Muscle layer of duodenum (tissue), 2 donors: ENCODE measurements around the gene ZNF552.
"Not testable (repeated sequence)": the region's sequence is repeated elsewhere in the genome, so short reads cannot be mapped to it uniquely, and the experiment has no call there.

Source experiments
- H3K27ac ChIP-seq: one replicate; pipeline ENCODE4 v1.7.0; 2013; ENCODE audit warnings: mild to moderate bottlenecking, low read length
- H3K27me3 ChIP-seq: one replicate; pipeline ENCODE4 v1.7.0; 2013; ENCODE audit warnings: low read depth, mild to moderate bottlenecking, control low read depth, low read length
- H3K36me3 ChIP-seq, 2 donors: one replicate each; pipeline ENCODE4 v1.7.0; 2013; ENCODE audit warnings: low read length in 2 of 2, control low read depth in 1 of 2, mild to moderate bottlenecking in 1 of 2; ENCODE audit not compliant: insufficient read depth in 2 of 2, control insufficient read depth in 1 of 2
- H3K4me1 ChIP-seq, 2 donors: one replicate each; pipeline ENCODE4 v1.7.0; 2013; ENCODE audit warnings: low read length in 2 of 2, mild to moderate bottlenecking in 2 of 2, control low read depth in 1 of 2, moderate library complexity in 1 of 2; ENCODE audit not compliant: insufficient read depth in 2 of 2, control insufficient read depth in 1 of 2
- H3K4me3 ChIP-seq, 2 donors: one replicate each; pipeline ENCODE4 v1.7.0; 2013; ENCODE audit warnings: low read length in 2 of 2, low read depth in 1 of 2, mild to moderate bottlenecking in 1 of 2
- H3K9me3 ChIP-seq, 2 donors: one replicate each; pipeline ENCODE4 v1.7.0; 2013; ENCODE audit warnings: low read length in 2 of 2, control low read depth in 1 of 2, mild to moderate bottlenecking in 1 of 2; ENCODE audit not compliant: control insufficient read depth in 1 of 2
- donor health status: healthy.

Gene ZNF552

DNA sequence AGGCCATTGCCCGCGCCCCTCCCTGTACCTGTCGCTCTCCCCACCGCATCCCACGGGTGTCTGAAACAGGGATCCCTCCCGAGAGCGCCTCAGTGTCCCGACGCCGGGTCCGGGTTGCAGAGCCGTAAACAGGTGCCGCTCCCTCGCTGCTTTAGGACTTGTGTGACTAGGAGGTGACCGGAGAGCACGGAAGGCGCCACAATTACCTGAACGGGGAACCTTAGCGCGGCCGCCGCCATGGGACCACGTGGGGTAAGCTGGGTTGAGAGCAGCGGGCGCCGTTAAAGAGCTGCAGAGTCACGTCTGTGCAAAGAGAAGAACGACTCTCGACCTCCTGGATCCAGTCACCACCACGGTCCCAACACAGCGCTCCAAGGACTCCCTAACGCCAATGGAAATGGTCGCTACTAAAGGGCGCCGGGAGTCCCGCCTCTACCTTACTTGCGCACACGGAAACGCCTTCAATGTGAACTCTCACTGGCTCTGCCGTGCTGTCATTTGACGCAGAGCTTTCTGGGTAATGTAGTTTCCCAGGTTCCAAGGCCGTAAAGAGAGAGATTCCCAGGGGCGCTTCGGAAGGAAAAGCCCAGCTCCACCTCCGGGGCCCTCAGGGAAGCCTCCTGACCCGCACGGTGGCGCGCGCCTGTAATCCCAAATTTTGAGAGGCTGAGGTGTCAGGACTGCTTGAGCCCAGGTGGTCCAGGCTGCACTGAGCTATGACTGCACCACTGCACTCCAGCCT is at the start of gene ZNF552:
ZNF552 (minus strand) TSS at position 409 of the 742 bp plus-strand sequence; CDS start at position 239, 170 bp downstream.
- Histone ChIP-seq H3K27me3 (no peaks in the 10 kb centered on the region), H3K4me3 (peak within 1 kb of the TSS; percentile 86 to 91), H3K9me3 (no peaks in the 10 kb centered on the region), H3K27ac (peak within 1 kb of the TSS; percentile 75), H3K4me1 (peaks cover 3 to 13% of the 10 kb centered on the region in 2 donors), H3K36me3 (peaks cover 3 to 10% of the 10 kb centered on the region in 2 donors)

- H3K27me3 ChIP-seq, H3K27ac ChIP-seq, H3K4me1 ChIP-seq: not testable (repeated sequence)
- Histone ChIP-seq H3K9me3 (peaks cover 3 to 41% of the 10 kb centered on the region in 2 donors), H3K4me3 (peak overlapping the region in 1 of 2 donors; percentile 41), H3K36me3 (peaks cover 37 to 92% of the 10 kb centered on the region in 2 donors)
Observed at GRCh38 chr19:57862351-57862750, 47.6 kb upstream of the ZNF552 start.

GRCh38 chr19:57854117-57854516 is 39.4 kb upstream of the ZNF552 start:
- Histone ChIP-seq H3K36me3 (peaks cover 11 to 56% of the 10 kb centered on the region in 2 donors), H3K4me1 (peaks cover 3 to 17% of the 10 kb centered on the region in 2 donors), H3K9me3 (peaks cover 0 to 14% of the 10 kb centered on the region in 2 donors)
- H3K27me3 ChIP-seq, H3K4me3 ChIP-seq, H3K27ac ChIP-seq: not testable (repeated sequence)

DNA sequence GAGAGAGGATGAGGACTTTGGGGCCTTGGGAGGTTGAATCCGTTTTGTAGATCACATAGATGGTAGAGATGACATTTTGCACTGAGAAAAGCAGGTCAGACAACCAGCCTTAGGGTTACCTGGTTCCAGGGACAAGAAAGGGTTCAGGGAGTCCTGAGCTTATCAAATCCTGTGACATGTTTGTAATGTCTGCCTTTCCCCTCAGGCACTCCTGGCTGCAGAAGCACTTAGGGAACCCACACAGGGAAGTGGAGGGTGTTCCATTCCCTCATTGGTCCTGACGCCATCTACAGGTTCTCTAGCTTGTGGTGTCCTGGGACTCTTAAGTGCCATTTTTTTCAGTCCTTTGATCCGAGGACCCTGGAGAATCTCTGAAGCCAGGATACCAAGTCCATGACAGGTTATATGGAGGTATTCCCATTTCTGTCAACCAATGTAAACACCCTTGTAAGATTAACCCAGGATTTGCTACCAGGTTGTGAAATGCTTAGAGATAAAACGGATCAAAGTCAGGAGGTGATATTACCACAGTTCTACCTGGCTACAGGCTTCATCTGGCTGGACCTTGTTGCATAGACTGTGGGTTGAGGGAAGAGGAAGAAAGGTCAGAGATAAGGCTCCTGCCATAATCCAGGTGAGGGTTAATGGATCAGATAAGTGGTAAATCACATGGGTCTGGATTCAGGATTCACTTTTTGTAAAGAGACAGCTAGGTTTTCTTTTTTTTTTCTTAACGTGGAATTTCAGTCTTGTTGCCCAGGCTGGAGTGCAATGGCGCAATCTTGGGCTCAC is 37.3 kb upstream of the ZNF552 start:
- not testable (repeated sequence) for H3K9me3 ChIP-seq, H3K4me3 ChIP-seq, H3K27me3 ChIP-seq, H3K27ac ChIP-seq
- peaks cover 3 to 17% of the 10 kb centered on the region in 2 donors for H3K4me1 ChIP-seq
- peaks cover 7 to 43% of the 10 kb centered on the region in 2 donors for H3K36me3 ChIP-seq

DNA sequence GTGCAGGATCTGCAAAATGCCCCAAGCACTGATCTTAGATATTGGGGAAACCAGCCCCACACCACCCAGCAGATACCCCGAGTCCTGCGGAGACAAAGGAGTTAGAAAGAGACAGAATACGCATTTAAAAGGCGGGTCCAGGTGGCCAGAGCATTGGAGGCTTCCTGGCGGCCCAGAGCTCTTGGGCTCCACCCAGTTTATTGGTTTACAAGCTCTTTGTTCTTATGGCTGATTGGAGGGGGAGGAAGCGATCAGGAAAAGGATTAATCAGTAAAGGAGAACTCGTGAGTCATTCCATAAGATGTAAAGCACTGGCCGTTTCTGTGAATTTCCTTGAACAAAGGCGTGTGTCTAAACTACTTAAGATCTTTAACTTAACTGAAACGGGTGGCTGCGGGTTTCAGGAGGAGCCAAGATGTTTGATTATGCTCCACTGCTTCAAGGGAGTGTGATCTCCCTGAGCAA is 35.9 kb upstream of the ZNF552 start:
- H3K36me3 ChIP-seq: peaks cover under 1 to 31% of the 10 kb centered on the region in 2 donors
- peaks cover 0 to 4% of the 10 kb centered on the region in 2 donors for H3K9me3 ChIP-seq
- H3K4me3 ChIP-seq: peak overlapping the region; percentile 76 to 78
- peak overlapping the region; percentile 67 for H3K27ac ChIP-seq
- H3K27me3 ChIP-seq: no peaks in the 10 kb centered on the region
- H3K4me1 ChIP-seq: peaks cover 3 to 17% of the 10 kb centered on the region in 2 donors

- not testable (repeated sequence) for H3K9me3 ChIP-seq, H3K27me3 ChIP-seq
- H3K36me3 ChIP-seq: peaks cover 0 to 31% of the 10 kb centered on the region in 2 donors
- H3K4me1 ChIP-seq: peaks cover 3 to 17% of the 10 kb centered on the region in 2 donors
- peak within 1 kb of the TSS; percentile 67 for H3K27ac ChIP-seq
- H3K4me3 ChIP-seq: peak within 1 kb of the TSS; percentile 76 to 78
Observed at GRCh38 chr19:57849666-57850473, 35.2 kb upstream of the ZNF552 start, which contains the start of gene ZNF587. ZNF587 (plus strand) TSS chr19:57849859; CDS start chr19:57850039, 180 bp downstream.

DNA sequence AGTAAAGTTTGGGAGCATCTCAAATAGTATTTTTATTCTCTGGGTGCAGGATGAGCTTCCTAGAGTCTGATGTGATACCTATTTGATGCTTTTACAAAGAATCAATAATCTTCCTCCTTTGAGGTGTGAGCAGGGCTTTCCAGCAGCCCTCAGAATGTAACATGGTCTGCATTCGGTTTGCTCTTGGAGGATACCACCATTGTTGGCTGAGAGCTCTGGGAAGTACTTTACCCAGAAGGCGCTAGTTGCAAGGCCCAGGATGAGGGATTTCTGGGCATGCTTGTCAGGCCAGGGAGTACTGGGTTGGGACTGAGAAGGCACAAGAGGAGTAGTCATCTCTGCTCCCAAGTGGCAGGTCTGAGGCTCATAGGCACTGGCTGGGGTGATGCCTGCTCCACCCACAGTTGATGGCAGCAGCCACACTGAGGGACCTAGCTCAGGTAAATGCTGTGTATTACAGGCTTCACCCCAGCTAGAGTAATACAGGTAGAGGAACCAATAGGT is 34.5 kb upstream of the ZNF552 start:
- Histone ChIP-seq H3K4me3 (peak overlapping the region; percentile 76 to 78), H3K4me1 (peaks cover 3 to 17% of the 10 kb centered on the region in 2 donors), H3K36me3 (peaks cover 0 to 32% of the 10 kb centered on the region in 2 donors)
- H3K27me3 ChIP-seq, H3K9me3 ChIP-seq, H3K27ac ChIP-seq: not testable (repeated sequence)

GRCh38 chr19:57847164-57847563 is 32.5 kb upstream of the ZNF552 start:
- not testable (repeated sequence) for H3K27ac ChIP-seq

DNA sequence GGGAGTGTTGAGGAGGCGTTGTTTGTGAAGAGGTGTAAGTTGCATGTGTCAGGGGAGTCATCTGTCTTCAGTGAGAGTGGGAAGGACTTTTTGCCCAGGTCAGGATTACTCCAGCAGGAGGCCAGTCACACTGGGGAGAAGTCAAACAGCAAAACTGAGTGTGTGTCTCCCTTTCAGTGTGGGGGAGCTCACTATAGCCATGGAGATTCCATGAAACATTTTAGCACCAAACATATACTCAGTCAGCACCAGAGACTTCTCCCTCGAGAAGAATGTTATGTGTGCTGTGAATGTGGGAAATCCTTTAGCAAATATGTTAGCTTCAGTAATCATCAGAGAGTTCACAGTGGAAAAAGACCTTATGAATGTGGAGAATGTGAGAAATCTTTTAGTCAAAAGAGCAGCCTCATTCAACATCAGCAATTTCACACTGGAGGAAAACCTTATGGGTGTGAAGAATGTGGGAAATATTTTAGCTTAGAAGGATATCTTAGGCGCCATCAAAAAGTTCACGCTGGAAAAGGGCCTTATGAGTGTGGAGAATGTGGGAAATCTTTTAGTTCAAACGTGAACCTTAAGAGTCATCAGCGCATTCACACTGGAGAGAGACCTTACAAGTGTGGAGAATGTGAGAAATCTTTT is 26.5 kb upstream of the ZNF552 start:
- Histone ChIP-seq H3K27me3 (no peaks in the 10 kb centered on the region), H3K36me3 (peaks cover 13 to 44% of the 10 kb centered on the region in 2 donors), H3K4me3 (no peak overlapping the region), H3K4me1 (no peaks in the 10 kb centered on the region), H3K27ac (no peak overlapping the region), H3K9me3 (no peaks in the 10 kb centered on the region)

More at GRCh38 chr19:57847164-57847563, 32.5 kb upstream of the ZNF552 start:
- H3K4me3 ChIP-seq, H3K27me3 ChIP-seq, H3K9me3 ChIP-seq: not testable (repeated sequence)
- Histone ChIP-seq H3K36me3 (peaks cover 0 to 30% of the 10 kb centered on the region in 2 donors), H3K4me1 (peaks cover 3 to 17% of the 10 kb centered on the region in 2 donors)

- not testable (repeated sequence) for H3K27ac ChIP-seq, H3K4me1 ChIP-seq, H3K9me3 ChIP-seq, H3K27me3 ChIP-seq, H3K4me3 ChIP-seq
- H3K36me3 ChIP-seq: peaks cover 13 to 36% of the 10 kb centered on the region in 2 donors
Observed at GRCh38 chr19:57838622-57839191, 24.0 kb upstream of the ZNF552 start.
